Measurements from ENCODE around the gene BRSK1. TPM values are rescaled to one million over a fixed set of nuclear protein-coding genes. Genes with fewer than 3 reads are reported as not detected.

BRSK1 gene
- total RNA-seq, 1 donor from 2014 or later = 5.9 TPM

GRCh38 chr19:55273978-55274707, 9.7 kb upstream of the BRSK1 start:
- no peak for DNase-seq
- Mint-ChIP-seq H3K9me3 (no peaks in the 10 kb centered on the region), H3K27me3 (no peaks in the 10 kb centered on the region), H3K4me1 (peaks cover 7% of the 10 kb centered on the region), H3K36me3 (ENCODE audit: low read depth) (peaks cover 28% of the 10 kb centered on the region), H3K27ac (no peak overlapping the region), H3K4me3 (no peak overlapping the region)
- intact Hi-C loops (cut with micrococcal nuclease) = no loop called here

- Mint-ChIP-seq H3K27me3 (no peaks in the 10 kb centered on the region), H3K9me3 (no peaks in the 10 kb centered on the region), H3K4me3 (no peak overlapping the region), H3K27ac (no peak overlapping the region), H3K4me1 (peaks cover 22% of the 10 kb centered on the region), H3K36me3 (ENCODE audit: low read depth) (peaks cover 24% of the 10 kb centered on the region)
- intact Hi-C loops (cut with micrococcal nuclease) = no loop called here
- no peak for DNase-seq
These were observed 7.7 kb upstream of the BRSK1 start for GRCh38 chr19:55275851-55276719.

GRCh38 chr19:55276720-55277430, 6.9 kb upstream of the BRSK1 start:
- H3K27me3 Mint-ChIP-seq = no peaks in the 10 kb centered on the region
- peaks cover 21% of the 10 kb centered on the region for H3K36me3 Mint-ChIP-seq (ENCODE audit: low read depth)
- peaks cover 26% of the 10 kb centered on the region for H3K4me1 Mint-ChIP-seq
- no peak overlapping the region for H3K4me3 Mint-ChIP-seq
- intact Hi-C loops (cut with micrococcal nuclease) = no loop called here
- no peak for DNase-seq
- H3K27ac Mint-ChIP-seq = no peak overlapping the region
- no peaks in the 10 kb centered on the region for H3K9me3 Mint-ChIP-seq

GRCh38 chr19:55277494-55277893, 6.3 kb upstream of the BRSK1 start:
- H3K27me3 Mint-ChIP-seq = no peaks in the 10 kb centered on the region
- H3K4me3 Mint-ChIP-seq = no peak overlapping the region

GRCh38 chr19:55278391-55279135, 5.2 kb upstream of the BRSK1 start:
- no peaks in the 10 kb centered on the region for H3K9me3 Mint-ChIP-seq
- peaks cover 30% of the 10 kb centered on the region for H3K4me1 Mint-ChIP-seq
- peaks cover 3% of the 10 kb centered on the region for H3K27me3 Mint-ChIP-seq
- peak overlapping the region; percentile 100 for H3K4me3 Mint-ChIP-seq
- intact Hi-C loops (cut with micrococcal nuclease) = no loop called here
- no peak overlapping the region for H3K27ac Mint-ChIP-seq
- H3K36me3 Mint-ChIP-seq (ENCODE audit: low read depth) = peaks cover 15% of the 10 kb centered on the region
- DNase-seq = no peak

More at GRCh38 chr19:55277494-55277893, 6.3 kb upstream of the BRSK1 start:
- Mint-ChIP-seq H3K27ac (no peak overlapping the region), H3K36me3 (ENCODE audit: low read depth) (peaks cover 16% of the 10 kb centered on the region), H3K4me1 (peaks cover 26% of the 10 kb centered on the region), H3K9me3 (no peaks in the 10 kb centered on the region)
- no peak for DNase-seq
- intact Hi-C loops (cut with micrococcal nuclease) = no loop called here

GRCh38 chr19:55279340-55279739, 4.5 kb upstream of the BRSK1 start:
- peaks cover 31% of the 10 kb centered on the region for H3K4me1 Mint-ChIP-seq
- DNase-seq = no peak
- H3K9me3 Mint-ChIP-seq = no peaks in the 10 kb centered on the region
- peak overlapping the region; percentile 99 for H3K27ac Mint-ChIP-seq
- H3K4me3 Mint-ChIP-seq = peak overlapping the region; percentile 100
- peaks cover 12% of the 10 kb centered on the region for H3K36me3 Mint-ChIP-seq (ENCODE audit: low read depth)
- intact Hi-C loops (cut with micrococcal nuclease) = no loop called here
- H3K27me3 Mint-ChIP-seq = peaks cover 4% of the 10 kb centered on the region

GRCh38 chr19:55279770-55280643, 3.8 kb upstream of the BRSK1 start, which contains the start of gene HSPBP1:
Gene HSPBP1 (minus strand): TSS chr19:55280110. CDS start chr19:55279608, 502 bp downstream.
- peaks cover 12% of the 10 kb centered on the region for H3K36me3 Mint-ChIP-seq (ENCODE audit: low read depth)
- DNase-seq = peak; percentile 98
- intact Hi-C loops (cut with micrococcal nuclease) = loop anchor here (1.0 kb wide), 3 partner anchors 21 to 105 kb away; partner anchors contain the start of genes KMT5C, PPP6R1 and RPL28
- peaks cover 31% of the 10 kb centered on the region for H3K4me1 Mint-ChIP-seq
- H3K4me3 Mint-ChIP-seq = peak within 1 kb of the TSS; percentile 100
- peaks cover 4% of the 10 kb centered on the region for H3K27me3 Mint-ChIP-seq
- peak within 1 kb of the TSS; percentile 99 for H3K27ac Mint-ChIP-seq
- H3K9me3 Mint-ChIP-seq = no peaks in the 10 kb centered on the region

- Mint-ChIP-seq H3K4me3 (peak overlapping the region; percentile 39), H3K9me3 (no peaks in the 10 kb centered on the region), H3K4me1 (peaks cover 23% of the 10 kb centered on the region), H3K27me3 (peaks cover 4% of the 10 kb centered on the region), H3K36me3 (ENCODE audit: low read depth) (peaks cover 3% of the 10 kb centered on the region), H3K27ac (no peak overlapping the region)
- DNase-seq = no peak
- intact Hi-C loops (cut with micrococcal nuclease) = no loop called here
These were observed 735 bp downstream of the BRSK1 start for GRCh38 chr19:55284405-55285058.

GRCh38 chr19:55285229-55285890, 1.6 kb downstream of the BRSK1 start:
- Mint-ChIP-seq H3K27ac (no peak overlapping the region), H3K9me3 (no peaks in the 10 kb centered on the region), H3K36me3 (ENCODE audit: low read depth) (no peaks in the 10 kb centered on the region), H3K27me3 (peaks cover 4% of the 10 kb centered on the region), H3K4me1 (peaks cover 17% of the 10 kb centered on the region), H3K4me3 (peak overlapping the region; percentile 39)
- intact Hi-C loops (cut with micrococcal nuclease) = no loop called here
- DNase-seq = no peak

- no peak for DNase-seq
These were observed 3.7 kb downstream of the BRSK1 start for GRCh38 chr19:55287361-55288079.

GRCh38 chr19:55289117-55289796, 5.5 kb downstream of the BRSK1 start:
- peaks cover 2% of the 10 kb centered on the region for H3K4me1 Mint-ChIP-seq
- H3K27me3 Mint-ChIP-seq = no peaks in the 10 kb centered on the region
- intact Hi-C loops (cut with micrococcal nuclease) = no loop called here

More at GRCh38 chr19:55287361-55288079, 3.7 kb downstream of the BRSK1 start:
- H3K4me1 Mint-ChIP-seq = peaks cover 7% of the 10 kb centered on the region
- no peak overlapping the region for H3K4me3 Mint-ChIP-seq
- no peaks in the 10 kb centered on the region for H3K36me3 Mint-ChIP-seq (ENCODE audit: low read depth)
- no peaks in the 10 kb centered on the region for H3K9me3 Mint-ChIP-seq
- peaks cover 4% of the 10 kb centered on the region for H3K27me3 Mint-ChIP-seq
- no peak overlapping the region for H3K27ac Mint-ChIP-seq
- intact Hi-C loops (cut with micrococcal nuclease) = no loop called here

More at GRCh38 chr19:55289117-55289796, 5.5 kb downstream of the BRSK1 start:
- no peak for DNase-seq
- no peak overlapping the region for H3K27ac Mint-ChIP-seq
- H3K9me3 Mint-ChIP-seq = no peaks in the 10 kb centered on the region
- H3K4me3 Mint-ChIP-seq = no peak overlapping the region
- no peaks in the 10 kb centered on the region for H3K36me3 Mint-ChIP-seq (ENCODE audit: low read depth)
